Activated CD8-positive, alpha-beta memory T cell treated with anti-CD3 and anti-CD28 coated beads, Interleukin-2, amount 50 U/mL, for 4 hours (primary cell): ENCODE results near the gene ACAP3.

ENCODE experiments used
- DNase-seq: peaks from one replicate; pipeline ENCODE4 v3.0.0-alpha.2; 2020

ACAP3 gene

GRCh38 chr1:1242461-1243265, 65.1 kb downstream of the ACAP3 start:
- DNase-seq = no peak
